GM13977 (cell line): Measurements from ENCODE around the gene LYRM1.
"Not testable (repeated sequence)": the region's sequence is repeated elsewhere in the genome, so short reads cannot be mapped to it uniquely, and the experiment has no call there.

Experiments
- DNase-seq: peaks from one replicate; pipeline ENCODE4 v3.0.0; 2012; ENCODE audit warnings: low spot score
- CTCF ChIP-seq: IDR thresholded peaks from 2 replicates; pipeline ENCODE4 v1.5.1; 2012; ENCODE audit warnings: mild to moderate bottlenecking, control low read depth; ENCODE audit not compliant: insufficient read depth; ENCODE audit errors: extremely low read depth, missing control alignments
- in situ Hi-C: fragments of 300-500 bp; cut with MboI; formaldehyde crosslinking; loops from one replicate; pipeline ENCODE4 v1.12.0; 2022; ENCODE audit warnings: low sequenced_read_pairs, low pct_unique_long_range_greater_than_20kb, mixed read lengths, inconsistent platforms; ENCODE audit not compliant: unreplicated experiment

The LYRM1 gene

GRCh38 chr16:20939611-20940010 lies 39.0 kb downstream of the LYRM1 start:
- DNase-seq, result no peak
- in situ Hi-C loops, result no loop called here
- TF ChIP-seq CTCF, result no peak

GRCh38 chr16:20940871-20941635 lies 40.5 kb downstream of the LYRM1 start:
- no peak for TF ChIP-seq CTCF
- in situ Hi-C loops, result no loop called here
- no peak for DNase-seq

- in situ Hi-C loops, result no loop called here
- DNase-seq, result no peak
- no peak for TF ChIP-seq CTCF
These were observed 41.0 kb downstream of the LYRM1 start for GRCh38 chr16:20941636-20941926.

GRCh38 chr16:20942256-20942655 lies 41.7 kb downstream of the LYRM1 start:
- in situ Hi-C loops, result no loop called here
- DNase-seq, result no peak
- TF ChIP-seq CTCF, result no peak

- peak; percentile 18 for TF ChIP-seq CTCF
- DNase-seq, result no peak
- in situ Hi-C loops, result no loop called here
These were observed 44.4 kb downstream of the LYRM1 start for GRCh38 chr16:20944861-20945574.

GRCh38 chr16:20945575-20945875 lies 45.0 kb downstream of the LYRM1 start:
- DNase-seq, in situ Hi-C loops: not testable (repeated sequence)

GRCh38 chr16:20946015-20946629 lies 45.6 kb downstream of the LYRM1 start:
- TF ChIP-seq CTCF, result no peak
- no peak for DNase-seq
- in situ Hi-C loops, result no loop called here
